H9 (cell line): Measurements from ENCODE around the gene CSF1. TPM values are rescaled to one million over a fixed set of nuclear protein-coding genes. Genes with fewer than 3 reads are reported as not detected.

Experiments used
- DNase-seq: peaks from one replicate; pipeline ENCODE4 v3.0.0-alpha.2; 2017
- H2AFZ ChIP-seq: one replicate; pipeline ENCODE4 v1.6.1; 2013; ENCODE audit warnings: mild to moderate bottlenecking, low read length, control low read depth, moderate library complexity
- H2AK5ac ChIP-seq: 2 replicates; pipeline ENCODE4 v1.6.1; 2013; ENCODE audit warnings: low read length, control low read depth, mixed read lengths; ENCODE audit not compliant: insufficient read length
- H2BK120ac ChIP-seq: one replicate; pipeline ENCODE4 v1.6.1; 2013; ENCODE audit warnings: low read depth, mild to moderate bottlenecking, low read length, control low read depth, inconsistent platforms; ENCODE audit not compliant: poor library complexity, severe bottlenecking
- H2BK12ac ChIP-seq: 2 replicates; pipeline ENCODE4 v1.6.1; 2013; ENCODE audit warnings: low read length, control low read depth, mixed read lengths, low read depth; ENCODE audit not compliant: insufficient read length
- H2BK15ac ChIP-seq: 2 replicates; pipeline ENCODE4 v1.6.1; 2013; ENCODE audit warnings: low read depth, low read length, control low read depth
- H2BK20ac ChIP-seq: one replicate; pipeline ENCODE4 v1.6.1; 2013; ENCODE audit warnings: low read depth, mild to moderate bottlenecking, low read length, control low read depth, inconsistent platforms; ENCODE audit not compliant: poor library complexity, severe bottlenecking
- H2BK5ac ChIP-seq: 2 replicates; pipeline ENCODE4 v1.6.1; 2013; ENCODE audit warnings: low read length, control low read depth, mixed read lengths; ENCODE audit not compliant: insufficient read length
- H3K14ac ChIP-seq: 2 replicates; pipeline ENCODE4 v1.6.1; 2013; ENCODE audit warnings: low read length, control low read depth; ENCODE audit not compliant: insufficient read depth
- H3K18ac ChIP-seq: 2 replicates; pipeline ENCODE4 v1.6.1; 2013; ENCODE audit warnings: low read depth, mild to moderate bottlenecking, mixed read lengths, low read length, control low read depth; ENCODE audit not compliant: insufficient read length
- H3K23ac ChIP-seq: 2 replicates; pipeline ENCODE4 v1.6.1; 2013; ENCODE audit warnings: low read length, control low read depth, mixed read lengths, low read depth; ENCODE audit not compliant: insufficient read length
- H3K23me2 ChIP-seq: 2 replicates; pipeline ENCODE4 v1.6.1; 2013; ENCODE audit warnings: low read depth, mild to moderate bottlenecking, mixed read lengths, low read length, control low read depth; ENCODE audit not compliant: insufficient read length, poor library complexity, severe bottlenecking
- H3K27ac ChIP-seq: 2 replicates; pipeline ENCODE4 v1.5.1; 2013; ENCODE audit warnings: low read length, control low read depth, mixed read lengths, low read depth; ENCODE audit not compliant: insufficient read length
- H3K27me3 ChIP-seq: 2 replicates; pipeline ENCODE4 v1.6.1; 2013; ENCODE audit warnings: low read length, control low read depth, inconsistent platforms; ENCODE audit not compliant: insufficient read depth
- H3K4ac ChIP-seq: 2 replicates; pipeline ENCODE4 v1.6.1; 2013; ENCODE audit warnings: low read depth, mild to moderate bottlenecking, control low read depth, inconsistent platforms, low read length, moderate library complexity
- H3K4me1 ChIP-seq: 2 replicates; pipeline ENCODE4 v1.6.1; 2013; ENCODE audit warnings: low read length, control low read depth, inconsistent platforms; ENCODE audit not compliant: insufficient read depth
- H3K4me2 ChIP-seq: 2 replicates; pipeline ENCODE4 v1.6.1; 2013; ENCODE audit warnings: low read length, control low read depth, mixed read lengths; ENCODE audit not compliant: insufficient read length, insufficient read depth
- H3K56ac ChIP-seq: 2 replicates; pipeline ENCODE4 v1.6.1; 2013; ENCODE audit warnings: low read depth, mild to moderate bottlenecking, mixed read lengths, low read length, control low read depth; ENCODE audit not compliant: insufficient read length
- H3K79me1 ChIP-seq: 2 replicates; pipeline ENCODE4 v1.6.1; 2013; ENCODE audit warnings: low read depth, mild to moderate bottlenecking, moderate library complexity, low read length, control low read depth, inconsistent platforms; ENCODE audit not compliant: insufficient read depth, poor library complexity, severe bottlenecking
- H3K79me2 ChIP-seq: 2 replicates; pipeline ENCODE4 v1.6.1; 2013; ENCODE audit warnings: low read length, control low read depth, inconsistent platforms; ENCODE audit not compliant: insufficient read depth
- H3K9ac ChIP-seq: 2 replicates; pipeline ENCODE4 v1.6.1; 2013; ENCODE audit warnings: low read length, control low read depth, mixed read lengths; ENCODE audit not compliant: insufficient read length; ENCODE audit errors: extremely low read depth
- H3K9me3 ChIP-seq: one replicate; pipeline ENCODE4 v1.6.1; 2013; ENCODE audit warnings: low read depth, low read length, inconsistent platforms; ENCODE audit not compliant: control insufficient read depth
- H3T11ph ChIP-seq: one replicate; pipeline ENCODE4 v1.6.1; 2013; ENCODE audit warnings: mild to moderate bottlenecking, low read length, control low read depth, inconsistent platforms
- H4K20me1 ChIP-seq: one replicate; pipeline ENCODE4 v1.6.1; 2013; ENCODE audit not compliant: control insufficient read depth, insufficient read length, insufficient read depth
- H4K5ac ChIP-seq: 2 replicates; pipeline ENCODE4 v1.6.1; 2013; ENCODE audit warnings: low read depth, mild to moderate bottlenecking, mixed read lengths, low read length, control low read depth; ENCODE audit not compliant: insufficient read length
- H4K8ac ChIP-seq: replicated peaks from 2 replicates; pipeline ENCODE4 v1.6.1; 2013; ENCODE audit warnings: low read length, control low read depth, mixed read lengths, low read depth; ENCODE audit not compliant: insufficient read length
- H4K91ac ChIP-seq: 2 replicates; pipeline ENCODE4 v1.6.1; 2013; ENCODE audit warnings: low read depth, mild to moderate bottlenecking, moderate library complexity, mixed read lengths, low read length, control low read depth; ENCODE audit not compliant: insufficient read length
- H3K27ac Mint-ChIP-seq, 3 experiments: 2 replicates in 2 of 3; 3 replicates in 1 of 3; pipeline ENCODE4 v1.8.0; 2020 to 2021; ENCODE audit warnings: mixed read lengths in 3 of 3, mild to moderate bottlenecking in 1 of 3, moderate library complexity in 1 of 3
- H3K27me3 Mint-ChIP-seq: 2 replicates; pipeline ENCODE4 v1.8.0; 2021; ENCODE audit warnings: low read depth, mild to moderate bottlenecking, moderate library complexity, mixed read lengths
- H3K36me3 Mint-ChIP-seq, 3 experiments: 2 replicates in 2 of 3; 3 replicates in 1 of 3; pipeline ENCODE4 v1.8.0; 2020 to 2021; ENCODE audit warnings: low read depth in 3 of 3, mixed read lengths in 3 of 3; ENCODE audit not compliant: insufficient read depth in 1 of 3
- H3K4me1 Mint-ChIP-seq, 2 experiments: 2 replicates each; pipeline ENCODE4 v1.8.0; 2020; ENCODE audit warnings: mixed read lengths in 2 of 2
- H3K4me3 Mint-ChIP-seq, 2 experiments: 2 replicates in 1 of 2; 3 replicates in 1 of 2; pipeline ENCODE4 v1.8.0; 2020 to 2021; ENCODE audit warnings: mild to moderate bottlenecking in 2 of 2, mixed read lengths in 2 of 2, moderate library complexity in 1 of 2
- H3K9me3 Mint-ChIP-seq, 2 experiments: 2 replicates in 1 of 2; 3 replicates in 1 of 2; pipeline ENCODE4 v1.8.0; 2020; ENCODE audit warnings: mild to moderate bottlenecking in 2 of 2, mixed read lengths in 2 of 2, moderate library complexity in 1 of 2
- CTCF ChIP-seq: fragments of 200-600 bp; sonication (generic); conservative IDR thresholded peaks from 3 replicates; pipeline ENCODE4 v1.8.0; 2021; ENCODE audit warnings: antibody characterized with exemption, mild to moderate bottlenecking
- WGBS: extraction: QIAGEN DNeasy Blood & Tissue Kit; methylation state at CpG from one replicate; pipeline ENCODE4 v1.1.7; 2013; ENCODE audit warnings: missing lambda C conversion rate, low lambda C conversion rate, mixed read lengths; ENCODE audit not compliant: insufficient read length; ENCODE audit errors: extremely low coverage; 5-methylcytosine and 5-hydroxymethylcytosine counted together
- total RNA-seq: library from RNA; stranded (reverse); gene quantifications from 2 replicates; pipeline ENCODE4 v1.2.1, GENCODE V29; 2021

CSF1 gene
- total RNA-seq, 1 experiment from 2014 or later: 2.3 TPM

DNA sequence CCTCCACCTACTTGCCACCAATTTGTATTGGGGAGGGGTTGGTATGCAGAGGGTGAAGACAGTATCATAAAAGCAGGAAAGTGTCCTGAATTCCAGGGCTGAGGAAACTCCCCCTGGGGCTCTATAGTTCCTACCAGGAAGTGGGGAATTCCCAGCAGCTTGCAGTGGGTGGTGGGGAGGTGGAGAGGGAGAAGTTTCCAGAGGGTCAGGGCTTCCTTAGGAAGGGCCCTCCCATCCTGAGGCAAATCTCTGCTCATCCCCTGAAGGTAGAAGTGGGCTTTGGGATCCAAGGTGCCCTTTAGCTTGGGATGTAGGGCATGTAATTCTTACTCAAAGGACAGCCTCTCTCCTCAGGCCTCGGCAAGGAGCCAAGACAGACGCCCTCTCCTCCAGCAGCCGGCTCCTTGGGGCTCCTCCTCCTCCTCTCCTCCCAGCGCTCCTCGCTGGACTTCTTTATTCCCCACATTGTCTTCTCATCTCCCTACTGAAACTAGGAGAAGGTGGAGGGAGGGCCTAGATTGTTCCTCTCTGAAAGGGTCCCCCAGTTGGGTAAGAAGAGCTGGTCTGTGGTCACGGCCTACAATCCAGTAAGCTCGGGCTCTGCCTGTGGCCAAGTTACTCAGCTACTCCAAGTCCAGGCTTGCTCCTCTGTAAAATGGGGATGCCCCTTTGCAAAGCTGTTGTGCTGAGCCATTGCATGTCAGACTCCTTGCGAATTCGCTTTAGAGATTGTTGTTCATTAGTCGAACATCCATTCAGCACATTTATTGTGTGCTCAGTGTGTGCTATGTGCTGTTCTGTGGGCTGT lies 17.9 kb upstream of the CSF1 start:
- H4K5ac ChIP-seq: no peak overlapping the region
- no peak for DNase-seq
- H3K4ac ChIP-seq: no peak overlapping the region
- H2BK12ac ChIP-seq: no peak overlapping the region
- H3K9ac ChIP-seq: no peak overlapping the region
- H3K23ac ChIP-seq: no peak overlapping the region
- no peaks in the 10 kb centered on the region for H3K27me3 ChIP-seq
- H3K27me3 Mint-ChIP-seq: peaks cover 4% of the 10 kb centered on the region
- H3K9me3 ChIP-seq: no peaks in the 10 kb centered on the region
- no peaks in the 10 kb centered on the region for H3K23me2 ChIP-seq
- H3T11ph ChIP-seq: no peak overlapping the region
- H3K18ac ChIP-seq: no peak overlapping the region
- no peaks in the 10 kb centered on the region for H3K36me3 Mint-ChIP-seq
- H2AFZ ChIP-seq: no peak overlapping the region
- H3K79me1 ChIP-seq: no peaks in the 10 kb centered on the region
- H3K4me3 Mint-ChIP-seq: no peak overlapping the region
- no peak overlapping the region for H2BK5ac ChIP-seq
- no peak overlapping the region for H3K4me2 ChIP-seq
- H3K27ac ChIP-seq: no peak overlapping the region
- H4K8ac ChIP-seq: no peak overlapping the region
- no peak for TF ChIP-seq CTCF
- peaks cover 2 to 6% of the 10 kb centered on the region in 2 experiments; a peak in 2 of 4 replicates for H3K4me1 Mint-ChIP-seq
- H2BK20ac ChIP-seq: no peak overlapping the region
- no peak overlapping the region; the same call in 1 of the 2 replicates for H3K14ac ChIP-seq
- H2BK15ac ChIP-seq: no peak overlapping the region
- no peaks in the 10 kb centered on the region for H4K20me1 ChIP-seq
- no peak overlapping the region for H3K56ac ChIP-seq
- no peak overlapping the region for H2AK5ac ChIP-seq
- no CpG with 5 or more reads among the region's 10 CpGs for WGBS
- no peak overlapping the region for H2BK120ac ChIP-seq
- H3K9me3 Mint-ChIP-seq: no peaks in the 10 kb centered on the region
- H3K4me1 ChIP-seq: no peaks in the 10 kb centered on the region
- H3K79me2 ChIP-seq: no peaks in the 10 kb centered on the region
- no peak overlapping the region for H3K27ac Mint-ChIP-seq
- no peak overlapping the region for H4K91ac ChIP-seq
